ENCODE measurements around the gene NTM. TPM values are rescaled to one million over a fixed set of nuclear protein-coding genes. Genes with fewer than 3 reads are reported as not detected.

NTM gene
- total and polyA plus RNA-seq, 12 donors = 0.26 to 11.5 (median 4.0) TPM

DNA sequence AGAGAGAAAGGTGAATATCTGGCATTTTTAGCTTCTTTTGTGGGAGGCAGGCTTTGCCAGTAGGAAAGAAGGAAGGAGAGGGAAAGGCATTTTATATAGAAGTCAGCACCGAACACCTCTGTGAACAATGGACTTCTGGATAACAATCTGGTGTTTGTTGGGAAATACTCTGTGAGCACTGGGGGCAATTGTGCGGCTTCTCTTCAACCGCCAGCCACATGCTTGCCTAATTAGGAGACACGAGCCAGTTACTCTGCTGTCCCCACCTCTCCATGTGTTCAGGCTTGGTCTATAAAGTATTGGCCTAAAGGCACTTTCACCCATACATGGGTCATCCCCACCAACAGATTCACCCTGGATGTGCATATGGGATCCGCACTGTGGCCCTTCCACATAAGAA is 523.6 kb downstream of the NTM start:
- no peaks in the 10 kb centered on the region for H3K4me1 ChIP-seq (replicated peaks in 1 of 2)
- no peak for DNase-seq
- no peak overlapping the region for H3K27ac ChIP-seq
- TF ChIP-seq POLR2A (IDR thresholded peaks at IDR 0.05) (no peak), CTCF (IDR thresholded peaks at IDR 0.05) (no peak)
- no peaks in the 10 kb centered on the region for H3K9me3 ChIP-seq (replicated peaks in 1 of 3)
- no peak overlapping the region for H3K4me3 ChIP-seq
- H3K36me3 ChIP-seq (replicated peaks in 1 of 2) = no peaks in the 10 kb centered on the region
- WGBS, 4 donors = 89 to 96% (median 92%) methylated on average over 5 of the region's 5 CpGs
- no peaks in the 10 kb centered on the region for H3K27me3 ChIP-seq
- intact Hi-C loops (cut with DNase I) = no loop called here

- Histone ChIP-seq H3K4me1 (replicated peaks in 1 of 2) (no peaks in the 10 kb centered on the region), H3K36me3 (replicated peaks in 1 of 2) (no peaks in the 10 kb centered on the region), H3K27me3 (no peaks in the 10 kb centered on the region), H3K27ac (no peak overlapping the region), H3K4me3 (no peak overlapping the region), H3K9me3 (replicated peaks in 1 of 3) (no peaks in the 10 kb centered on the region)
- 65 to 80% (median 68%) methylated on average over 10 of the region's 10 CpGs for WGBS, 4 donors
- intact Hi-C loops (cut with DNase I) = no loop called here
- DNase-seq = no peak
- no peak for TF ChIP-seq CTCF (IDR thresholded peaks at IDR 0.05)
- TF ChIP-seq POLR2A (IDR thresholded peaks at IDR 0.05) = no peak
Measured at GRCh38 chr11:131894615-131895544, 524.5 kb downstream of the NTM start.

DNA sequence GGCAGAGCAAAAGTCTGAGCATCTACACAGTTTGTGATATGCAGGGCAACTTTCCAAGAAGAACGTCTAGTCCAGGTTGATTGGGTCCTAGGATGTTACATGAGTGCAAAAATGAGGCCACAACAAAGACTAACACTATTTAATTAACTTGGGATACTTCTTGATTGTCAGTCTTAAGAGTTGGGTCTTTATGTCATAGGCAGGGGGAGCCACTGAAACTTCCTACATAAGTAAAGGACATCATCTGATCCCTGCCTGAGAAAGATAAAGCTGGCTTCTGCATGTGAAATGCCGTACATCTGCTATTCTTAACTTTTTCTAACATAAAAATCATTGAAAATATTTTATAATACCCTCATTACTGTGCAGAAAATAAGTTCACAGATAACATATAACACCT is 525.5 kb downstream of the NTM start:
- TF ChIP-seq CTCF (IDR thresholded peaks at IDR 0.05) (no peak), POLR2A (IDR thresholded peaks at IDR 0.05) (no peak)
- DNase-seq = no peak
- 43 to 69% (median 66%) methylated on average over 2 of the region's 2 CpGs for WGBS, 4 donors

DNA sequence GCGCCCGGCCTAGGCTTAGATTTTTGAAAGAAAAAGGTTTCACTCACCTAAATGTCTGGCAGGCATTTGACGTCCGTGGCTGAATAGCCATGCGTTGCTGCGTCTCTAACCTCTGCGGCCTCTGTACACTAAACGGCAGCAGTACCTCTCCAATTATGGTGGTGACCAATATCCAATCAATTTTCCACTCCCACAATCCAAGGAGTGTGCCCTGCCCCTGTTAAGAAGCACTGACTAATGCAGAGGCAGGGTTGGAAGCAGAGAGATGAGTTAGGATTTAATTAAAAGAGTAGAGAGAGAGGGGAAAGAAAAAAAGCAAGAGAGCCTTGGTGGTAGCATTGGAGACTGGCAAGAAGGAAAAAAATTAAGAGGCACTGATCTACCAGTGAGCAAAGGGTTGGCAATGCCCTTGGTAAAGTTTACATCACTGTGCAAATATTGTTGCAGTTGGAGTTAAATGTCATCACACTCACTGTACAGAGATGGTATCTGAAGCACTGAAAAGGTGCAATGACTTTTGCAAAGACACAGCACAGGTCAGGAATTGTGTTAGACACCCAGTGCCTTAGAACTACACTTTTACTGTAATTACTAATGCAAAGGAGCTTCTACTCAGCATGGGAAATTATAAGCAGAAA is 526.7 kb downstream of the NTM start:
- H3K4me3 ChIP-seq = no peak overlapping the region
- intact Hi-C loops (cut with DNase I) = no loop called here
- H3K27ac ChIP-seq = no peak overlapping the region
- WGBS, 4 donors = 89 to 92% (median 91%) methylated on average over 8 of the region's 8 CpGs
- TF ChIP-seq CTCF (IDR thresholded peaks at IDR 0.05) (no peak), POLR2A (IDR thresholded peaks at IDR 0.05) (no peak)
- H3K4me1 ChIP-seq (replicated peaks in 1 of 2) = no peaks in the 10 kb centered on the region
- no peak for DNase-seq
- no peaks in the 10 kb centered on the region for H3K9me3 ChIP-seq (replicated peaks in 1 of 3)
- H3K27me3 ChIP-seq = no peaks in the 10 kb centered on the region
- no peaks in the 10 kb centered on the region for H3K36me3 ChIP-seq (replicated peaks in 1 of 2)

More for the DNA sequence above, 525.5 kb downstream of the NTM start:
- Histone ChIP-seq H3K36me3 (replicated peaks in 1 of 2) (no peaks in the 10 kb centered on the region), H3K4me1 (replicated peaks in 1 of 2) (no peaks in the 10 kb centered on the region), H3K27me3 (no peaks in the 10 kb centered on the region), H3K9me3 (replicated peaks in 1 of 3) (no peaks in the 10 kb centered on the region), H3K27ac (no peak overlapping the region), H3K4me3 (no peak overlapping the region)
- intact Hi-C loops (cut with DNase I) = no loop called here

Data from adrenal gland (tissue), 12 donors.